Measurements from ENCODE around the gene INS. TPM values are rescaled to one million over a fixed set of nuclear protein-coding genes. Genes with fewer than 3 reads are reported as not detected.

Gene INS
- total and polyA plus RNA-seq, 2 of the 13 experiments (the other 11 are each of a cell fraction or from before 2014, with no cell fraction given) = not detected

DNA sequence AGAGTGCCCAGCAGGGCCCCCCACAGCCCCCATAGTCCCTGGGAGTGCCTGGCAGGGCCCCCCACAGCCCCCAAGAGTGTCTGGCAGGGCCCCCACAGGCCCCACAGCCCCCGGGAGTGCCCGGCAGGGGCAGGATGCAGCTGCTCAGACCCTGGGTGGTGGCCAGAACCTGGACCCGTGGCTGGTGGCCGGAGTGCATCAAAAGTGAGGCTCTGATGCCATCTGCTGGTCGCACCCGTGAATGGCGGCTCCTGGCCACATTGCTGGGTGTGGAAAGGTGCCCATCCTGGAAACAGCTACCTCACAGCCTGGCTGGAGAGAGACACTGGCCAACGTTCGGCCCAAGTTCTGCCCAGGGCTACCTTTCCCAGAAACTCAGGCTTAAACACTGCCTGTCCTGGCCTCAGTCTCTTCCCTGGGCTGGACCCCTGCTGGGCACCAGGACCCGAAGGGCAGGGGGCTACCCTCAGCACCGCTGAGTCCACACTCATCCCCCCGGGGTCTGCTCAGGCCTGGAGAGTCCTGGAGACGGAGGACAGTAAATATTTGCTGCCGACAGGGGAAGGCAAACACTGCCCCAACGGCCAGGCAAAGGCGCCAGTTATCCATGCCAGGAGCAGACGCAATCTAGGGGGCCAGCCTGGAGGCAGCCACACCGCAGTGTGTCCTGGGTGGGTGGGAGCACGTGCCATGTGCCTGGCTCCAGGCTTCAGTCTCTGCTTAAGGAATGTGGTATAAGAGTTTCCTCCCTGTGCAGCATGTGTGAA is 4.4 kb downstream of the INS start (continued):
- TF ChIP-seq, protein P1, sequence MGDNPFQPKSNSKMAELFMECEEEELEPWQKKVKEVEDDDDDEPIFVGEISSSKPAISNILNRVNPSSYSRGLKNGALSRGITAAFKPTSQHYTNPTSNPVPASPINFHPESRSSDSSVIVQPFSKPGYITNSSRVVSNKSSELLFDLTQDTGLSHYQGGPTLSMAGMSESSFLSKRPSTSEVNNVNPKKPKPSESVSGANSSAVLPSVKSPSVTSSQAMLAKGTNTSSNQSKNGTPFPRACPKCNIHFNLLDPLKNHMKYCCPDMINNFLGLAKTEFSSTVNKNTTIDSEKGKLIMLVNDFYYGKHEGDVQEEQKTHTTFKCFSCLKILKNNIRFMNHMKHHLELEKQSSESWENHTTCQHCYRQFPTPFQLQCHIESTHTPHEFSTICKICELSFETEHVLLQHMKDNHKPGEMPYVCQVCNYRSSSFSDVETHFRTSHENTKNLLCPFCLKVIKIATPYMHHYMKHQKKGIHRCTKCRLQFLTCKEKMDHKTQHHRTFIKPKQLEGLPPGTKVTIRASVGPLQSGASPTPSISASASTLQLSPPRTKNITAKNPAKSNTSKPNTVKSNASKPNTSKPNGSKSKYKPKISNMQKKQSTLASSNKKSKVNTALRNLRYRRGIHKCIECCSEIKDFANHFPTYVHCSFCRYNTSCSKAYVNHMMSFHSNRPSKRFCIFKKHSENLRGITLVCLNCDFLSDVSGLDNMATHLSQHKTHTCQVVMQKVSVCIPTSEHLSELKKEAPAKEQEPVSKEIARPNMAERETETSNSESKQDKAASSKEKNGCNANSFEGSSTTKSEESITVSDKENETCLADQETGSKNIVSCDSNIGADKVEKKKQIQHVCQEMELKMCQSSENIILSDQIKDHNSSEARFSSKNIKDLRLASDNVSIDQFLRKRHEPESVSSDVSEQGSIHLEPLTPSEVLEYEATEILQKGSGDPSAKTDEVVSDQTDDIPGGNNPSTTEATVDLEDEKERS (CRISPR knock-in tag; IDR thresholded peaks at IDR 0.05) = no peak
- TF ChIP-seq, protein P2, sequence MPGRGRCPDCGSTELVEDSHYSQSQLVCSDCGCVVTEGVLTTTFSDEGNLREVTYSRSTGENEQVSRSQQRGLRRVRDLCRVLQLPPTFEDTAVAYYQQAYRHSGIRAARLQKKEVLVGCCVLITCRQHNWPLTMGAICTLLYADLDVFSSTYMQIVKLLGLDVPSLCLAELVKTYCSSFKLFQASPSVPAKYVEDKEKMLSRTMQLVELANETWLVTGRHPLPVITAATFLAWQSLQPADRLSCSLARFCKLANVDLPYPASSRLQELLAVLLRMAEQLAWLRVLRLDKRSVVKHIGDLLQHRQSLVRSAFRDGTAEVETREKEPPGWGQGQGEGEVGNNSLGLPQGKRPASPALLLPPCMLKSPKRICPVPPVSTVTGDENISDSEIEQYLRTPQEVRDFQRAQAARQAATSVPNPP (CRISPR knock-in tag; IDR thresholded peaks at IDR 0.05) = no peak
- TF ChIP-seq ZNF724P (CRISPR knock-in tag; IDR thresholded peaks at IDR 0.05; ENCODE audit: borderline replicate concordance) (no peak), ZNF607 (CRISPR knock-in tag; IDR thresholded peaks at IDR 0.05; ENCODE audit: borderline replicate concordance) (no peak), ZNF543 (CRISPR knock-in tag; IDR thresholded peaks at IDR 0.05) (no peak), PHF8 (CRISPR knock-in tag; IDR thresholded peaks at IDR 0.05) (no peak), TBX2 (CRISPR knock-in tag; IDR thresholded peaks at IDR 0.05; ENCODE audit: borderline replicate concordance) (no peak), MTF1 (CRISPR knock-in tag; IDR thresholded peaks at IDR 0.05) (no peak), U2AF1 (optimal IDR thresholded peaks at IDR 0.05; ENCODE audit: low read depth, low read length) (no peak), ZFP36 (IDR thresholded peaks at IDR 0.05; ENCODE audit: borderline replicate concordance, low read depth, low read length, partially characterized antibody) (peak; percentile 70), ZNF572 (CRISPR knock-in tag; IDR thresholded peaks at IDR 0.05) (no peak)
- TF ChIP-seq, protein P3, sequence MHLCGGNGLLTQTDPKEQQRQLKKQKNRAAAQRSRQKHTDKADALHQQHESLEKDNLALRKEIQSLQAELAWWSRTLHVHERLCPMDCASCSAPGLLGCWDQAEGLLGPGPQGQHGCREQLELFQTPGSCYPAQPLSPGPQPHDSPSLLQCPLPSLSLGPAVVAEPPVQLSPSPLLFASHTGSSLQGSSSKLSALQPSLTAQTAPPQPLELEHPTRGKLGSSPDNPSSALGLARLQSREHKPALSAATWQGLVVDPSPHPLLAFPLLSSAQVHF (CRISPR knock-in tag; IDR thresholded peaks at IDR 0.05) = no peak
- TF ChIP-seq, protein P4, sequence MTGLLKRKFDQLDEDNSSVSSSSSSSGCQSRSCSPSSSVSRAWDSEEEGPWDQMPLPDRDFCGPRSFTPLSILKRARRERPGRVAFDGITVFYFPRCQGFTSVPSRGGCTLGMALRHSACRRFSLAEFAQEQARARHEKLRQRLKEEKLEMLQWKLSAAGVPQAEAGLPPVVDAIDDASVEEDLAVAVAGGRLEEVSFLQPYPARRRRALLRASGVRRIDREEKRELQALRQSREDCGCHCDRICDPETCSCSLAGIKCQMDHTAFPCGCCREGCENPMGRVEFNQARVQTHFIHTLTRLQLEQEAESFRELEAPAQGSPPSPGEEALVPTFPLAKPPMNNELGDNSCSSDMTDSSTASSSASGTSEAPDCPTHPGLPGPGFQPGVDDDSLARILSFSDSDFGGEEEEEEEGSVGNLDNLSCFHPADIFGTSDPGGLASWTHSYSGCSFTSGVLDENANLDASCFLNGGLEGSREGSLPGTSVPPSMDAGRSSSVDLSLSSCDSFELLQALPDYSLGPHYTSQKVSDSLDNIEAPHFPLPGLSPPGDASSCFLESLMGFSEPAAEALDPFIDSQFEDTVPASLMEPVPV (CRISPR knock-in tag; IDR thresholded peaks at IDR 0.05) = no peak
- TF ChIP-seq, protein P5, sequence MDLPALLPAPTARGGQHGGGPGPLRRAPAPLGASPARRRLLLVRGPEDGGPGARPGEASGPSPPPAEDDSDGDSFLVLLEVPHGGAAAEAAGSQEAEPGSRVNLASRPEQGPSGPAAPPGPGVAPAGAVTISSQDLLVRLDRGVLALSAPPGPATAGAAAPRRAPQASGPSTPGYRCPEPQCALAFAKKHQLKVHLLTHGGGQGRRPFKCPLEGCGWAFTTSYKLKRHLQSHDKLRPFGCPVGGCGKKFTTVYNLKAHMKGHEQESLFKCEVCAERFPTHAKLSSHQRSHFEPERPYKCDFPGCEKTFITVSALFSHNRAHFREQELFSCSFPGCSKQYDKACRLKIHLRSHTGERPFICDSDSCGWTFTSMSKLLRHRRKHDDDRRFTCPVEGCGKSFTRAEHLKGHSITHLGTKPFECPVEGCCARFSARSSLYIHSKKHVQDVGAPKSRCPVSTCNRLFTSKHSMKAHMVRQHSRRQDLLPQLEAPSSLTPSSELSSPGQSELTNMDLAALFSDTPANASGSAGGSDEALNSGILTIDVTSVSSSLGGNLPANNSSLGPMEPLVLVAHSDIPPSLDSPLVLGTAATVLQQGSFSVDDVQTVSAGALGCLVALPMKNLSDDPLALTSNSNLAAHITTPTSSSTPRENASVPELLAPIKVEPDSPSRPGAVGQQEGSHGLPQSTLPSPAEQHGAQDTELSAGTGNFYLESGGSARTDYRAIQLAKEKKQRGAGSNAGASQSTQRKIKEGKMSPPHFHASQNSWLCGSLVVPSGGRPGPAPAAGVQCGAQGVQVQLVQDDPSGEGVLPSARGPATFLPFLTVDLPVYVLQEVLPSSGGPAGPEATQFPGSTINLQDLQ (CRISPR knock-in tag; IDR thresholded peaks at IDR 0.05) = no peak
- TF ChIP-seq, protein P6, sequence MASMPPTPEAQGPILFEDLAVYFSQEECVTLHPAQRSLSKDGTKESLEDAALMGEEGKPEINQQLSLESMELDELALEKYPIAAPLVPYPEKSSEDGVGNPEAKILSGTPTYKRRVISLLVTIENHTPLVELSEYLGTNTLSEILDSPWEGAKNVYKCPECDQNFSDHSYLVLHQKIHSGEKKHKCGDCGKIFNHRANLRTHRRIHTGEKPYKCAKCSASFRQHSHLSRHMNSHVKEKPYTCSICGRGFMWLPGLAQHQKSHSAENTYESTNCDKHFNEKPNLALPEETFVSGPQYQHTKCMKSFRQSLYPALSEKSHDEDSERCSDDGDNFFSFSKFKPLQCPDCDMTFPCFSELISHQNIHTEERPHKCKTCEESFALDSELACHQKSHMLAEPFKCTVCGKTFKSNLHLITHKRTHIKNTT (CRISPR knock-in tag; IDR thresholded peaks at IDR 0.05) = no peak
- TF ChIP-seq, protein P7, sequence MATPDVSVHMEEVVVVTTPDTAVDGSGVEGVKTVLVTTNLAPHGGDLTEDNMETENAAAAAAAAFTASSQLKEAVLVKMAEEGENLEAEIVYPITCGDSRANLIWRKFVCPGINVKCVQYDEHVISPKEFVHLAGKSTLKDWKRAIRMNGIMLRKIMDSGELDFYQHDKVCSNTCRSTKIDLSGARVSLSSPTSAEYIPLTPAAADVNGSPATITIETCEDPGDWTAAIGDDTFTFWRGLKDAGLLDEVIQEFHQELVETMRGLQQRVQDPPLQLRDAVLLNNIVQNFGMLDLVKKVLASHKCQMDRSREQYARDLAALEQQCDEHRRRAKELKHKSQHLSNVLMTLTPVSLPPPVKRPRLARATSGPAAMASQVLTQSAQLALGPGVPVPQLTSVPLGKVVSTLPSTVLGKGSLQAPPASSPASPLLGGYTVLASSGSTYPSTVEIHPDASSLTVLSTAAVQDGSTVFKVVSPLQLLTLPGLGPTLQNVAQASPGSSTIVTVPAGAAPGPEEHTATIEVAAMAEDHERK (CRISPR knock-in tag; IDR thresholded peaks at IDR 0.05; ENCODE audit: low read depth) = no peak

Data from HepG2 (cell line).